ENCODE data around the gene PLXND1.
"Not testable (repeated sequence)": the region's sequence is repeated elsewhere in the genome, so short reads cannot be mapped to it uniquely, and the experiment has no call there.

The PLXND1 gene

GRCh38 chr3:129611812-129612533 lies 5.5 kb upstream of the PLXND1 start:
- no peak overlapping the region for H3K27ac ChIP-seq
- TF ChIP-seq, protein P1, sequence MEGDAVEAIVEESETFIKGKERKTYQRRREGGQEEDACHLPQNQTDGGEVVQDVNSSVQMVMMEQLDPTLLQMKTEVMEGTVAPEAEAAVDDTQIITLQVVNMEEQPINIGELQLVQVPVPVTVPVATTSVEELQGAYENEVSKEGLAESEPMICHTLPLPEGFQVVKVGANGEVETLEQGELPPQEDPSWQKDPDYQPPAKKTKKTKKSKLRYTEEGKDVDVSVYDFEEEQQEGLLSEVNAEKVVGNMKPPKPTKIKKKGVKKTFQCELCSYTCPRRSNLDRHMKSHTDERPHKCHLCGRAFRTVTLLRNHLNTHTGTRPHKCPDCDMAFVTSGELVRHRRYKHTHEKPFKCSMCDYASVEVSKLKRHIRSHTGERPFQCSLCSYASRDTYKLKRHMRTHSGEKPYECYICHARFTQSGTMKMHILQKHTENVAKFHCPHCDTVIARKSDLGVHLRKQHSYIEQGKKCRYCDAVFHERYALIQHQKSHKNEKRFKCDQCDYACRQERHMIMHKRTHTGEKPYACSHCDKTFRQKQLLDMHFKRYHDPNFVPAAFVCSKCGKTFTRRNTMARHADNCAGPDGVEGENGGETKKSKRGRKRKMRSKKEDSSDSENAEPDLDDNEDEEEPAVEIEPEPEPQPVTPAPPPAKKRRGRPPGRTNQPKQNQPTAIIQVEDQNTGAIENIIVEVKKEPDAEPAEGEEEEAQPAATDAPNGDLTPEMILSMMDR (conservative IDR thresholded peaks at IDR 0.05), result no peak

- TF ChIP-seq, protein P1 (conservative IDR thresholded peaks at IDR 0.05), result no peak
- no peak overlapping the region for H3K27ac ChIP-seq
Measured at GRCh38 chr3:129611446-129611800, 4.9 kb upstream of the PLXND1 start.

DNA sequence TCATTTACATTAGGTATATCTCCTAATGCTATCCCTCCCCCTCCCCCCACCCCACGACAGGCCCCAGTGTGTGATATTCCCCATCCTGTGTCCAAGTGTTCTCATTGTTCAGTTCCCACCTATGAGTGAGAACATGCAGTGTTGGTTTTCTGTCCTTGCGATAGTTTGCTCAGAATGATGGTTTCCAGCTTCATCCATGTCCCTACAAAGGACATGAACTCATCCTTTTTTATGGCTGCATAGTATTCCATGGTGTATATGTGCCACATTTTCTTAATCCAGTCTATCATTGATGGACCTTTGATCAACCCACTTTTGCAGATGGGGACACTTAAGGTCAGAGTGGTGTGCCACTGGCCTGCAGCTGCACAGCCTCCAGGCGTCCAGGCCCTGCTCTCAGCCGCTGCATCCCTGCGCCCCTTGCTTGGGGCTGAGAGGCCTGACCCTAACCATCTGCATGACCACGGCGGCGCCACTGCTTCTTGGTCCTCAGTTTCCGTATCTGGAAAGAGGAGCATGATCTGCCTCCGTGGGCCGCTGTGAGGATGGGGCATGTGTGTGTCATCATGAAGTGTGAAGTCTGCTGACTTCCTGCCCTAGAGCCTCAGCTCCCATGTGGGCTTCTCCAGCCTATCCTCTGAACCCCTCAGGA lies 4.4 kb upstream of the PLXND1 start:
- H3K27ac ChIP-seq, result not testable (repeated sequence)

- no peak overlapping the region for H3K27ac ChIP-seq
- TF ChIP-seq, protein P1 (conservative IDR thresholded peaks at IDR 0.05), result no peak
Measured at GRCh38 chr3:129610276-129610675, 3.8 kb upstream of the PLXND1 start.

DNA sequence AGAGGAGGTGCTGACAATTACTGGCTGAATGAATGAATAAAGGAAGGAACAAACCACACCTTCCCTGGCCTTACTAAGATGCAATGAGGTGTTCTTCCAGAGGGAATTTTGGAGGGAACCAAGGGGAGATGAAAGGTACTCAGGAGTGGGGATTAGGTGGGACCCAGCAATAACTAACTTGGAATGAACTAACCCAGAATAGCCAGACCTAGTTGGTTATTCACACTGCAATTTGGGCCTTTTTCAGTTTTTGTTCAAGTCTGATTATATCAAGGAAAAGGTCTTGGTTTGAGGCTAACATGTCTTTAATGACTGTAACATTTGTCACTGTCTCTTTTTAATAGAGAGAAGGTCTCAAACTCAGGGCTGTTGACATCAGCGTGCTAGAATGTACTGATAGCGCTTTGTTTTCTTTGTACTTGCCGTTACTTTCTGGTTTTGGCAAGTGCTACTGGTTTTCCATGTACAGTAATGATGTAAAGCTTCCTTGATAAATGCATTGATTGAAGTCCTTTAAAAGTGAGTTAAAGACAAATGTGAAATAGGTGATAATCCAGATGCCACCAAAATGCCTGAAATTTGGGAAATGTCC lies 3.2 kb upstream of the PLXND1 start:
- TF ChIP-seq, protein P1 (conservative IDR thresholded peaks at IDR 0.05), result no peak
- no peak overlapping the region for H3K27ac ChIP-seq

- no peak overlapping the region for H3K27ac ChIP-seq
- TF ChIP-seq, protein P1 (conservative IDR thresholded peaks at IDR 0.05), result no peak
Measured at GRCh38 chr3:129608936-129609590, 2.6 kb upstream of the PLXND1 start.

GRCh38 chr3:129608087-129608935 lies 1.8 kb upstream of the PLXND1 start:
- TF ChIP-seq, protein P1 (conservative IDR thresholded peaks at IDR 0.05), result no peak
- no peak overlapping the region for H3K27ac ChIP-seq

Measured in VCaP (cell line).